HCT116 (cell line): Measurements from ENCODE around the gene NF1. TPM values are rescaled to one million over a fixed set of nuclear protein-coding genes. Genes with fewer than 3 reads are reported as not detected.
A peak's percentile ranks its signal among the peaks of the same experiment; 100 is the strongest.

ENCODE experiments used
- ATAC-seq: fragments of 200-7000 bp; cut with Tn5 transposase; 2 replicates; pipeline ENCODE4 v1.9.1; 2020; ENCODE audit warnings: mild to moderate bottlenecking, moderate library complexity
- BruUV-seq: library from RNA; stranded (reverse); fragments of 400-500 nt; replicated peaks from 2 replicates; lab custom pipeline; 2021; lab: Mats Ljungman, UMichigan
- CTCF ChIA-PET: fragments of 300-600 bp; sonication (Branson Sonifier 250); formaldehyde crosslinking; loops from one replicate; lab custom pipeline; 2021; ENCODE audit warnings: antibody characterized with exemption; lab: Charles Lee
- POLR2A ChIA-PET: fragments of 300-600, 350-600 bp; sonication (Branson Sonifier 250); formaldehyde crosslinking; loops from one replicate; lab custom pipeline; 2021; ENCODE audit warnings: antibody characterized with exemption; lab: Charles Lee
- RAD21 ChIA-PET, 2 experiments: fragments of 300-600 bp; sonication (Branson Sonifier 250); formaldehyde crosslinking; loops; one replicate each; lab custom pipeline; 2023; ENCODE audit warnings: low total read pairs in 2 of 2; ENCODE audit not compliant: uncharacterized antibody in 2 of 2, unreplicated experiment in 2 of 2, low non-redundant PET in 1 of 2; lab: Charles Lee
- DNase-seq: peaks from one replicate; pipeline ENCODE4 v3.0.0-alpha.2; 2010; ENCODE audit warnings: low read depth, low spot score
- H2AFZ ChIP-seq: fragments of 200-600 bp; shearing (Covaris generic), sonication (generic); 2 replicates; pipeline ENCODE4 v1.6.1; 2017; ENCODE audit warnings: low read depth, mixed run types, mixed read lengths, antibody characterized with exemption, low read length; ENCODE audit not compliant: poor library complexity, severe bottlenecking
- H3K27ac ChIP-seq: 2 replicates; pipeline ENCODE4 v1.5.1; 2012; ENCODE audit warnings: low read depth, low read length
- H3K27me3 ChIP-seq: fragments of 200-600 bp; sonication (generic); 2 replicates; pipeline ENCODE4 v1.6.1; 2016; ENCODE audit warnings: mixed run types, low read length, mixed read lengths; ENCODE audit not compliant: insufficient read depth
- H3K36me3 ChIP-seq, 2 experiments: fragments of 200-500 bp in 1 of 2; fragments of 200-600 bp in 1 of 2; sonication (Bioruptor generic) in 1 of 2; sonication (generic) in 1 of 2; 2 replicates each; pipeline versions ENCODE4 v1.5.1 to v1.6.1; 2014 to 2016; ENCODE audit warnings: low read length in 2 of 2, inconsistent platforms in 1 of 2, mixed read lengths in 1 of 2, mixed run types in 1 of 2; ENCODE audit not compliant: insufficient read depth in 2 of 2, control insufficient read depth in 1 of 2
- H3K4me1 ChIP-seq, 2 experiments: fragments of 200-600 bp in 1 of 2; sonication (generic) in 1 of 2; 2 replicates each; pipeline versions ENCODE4 v1.5.1 to v1.6.1; 2012 to 2017; ENCODE audit warnings: low read length in 2 of 2, inconsistent platforms in 1 of 2, mild to moderate bottlenecking in 1 of 2, mixed read lengths in 1 of 2, mixed run types in 1 of 2, moderate library complexity in 1 of 2; ENCODE audit not compliant: insufficient read depth in 2 of 2, control insufficient read depth in 1 of 2
- H3K4me2 ChIP-seq: fragments of 200-600 bp; sonication (generic); 2 replicates; pipeline ENCODE4 v1.6.1; 2017; ENCODE audit warnings: mixed run types, low read length, mixed read lengths
- H3K4me3 ChIP-seq, 2 experiments: fragments of 200-600 bp in 1 of 2; sonication (generic) in 1 of 2; replicated peaks in 1 of 2; 2 replicates each; pipeline ENCODE4 v1.5.1; 2011 to 2016; ENCODE audit warnings: low read length in 2 of 2, control low read depth in 1 of 2, low read depth in 1 of 2, mild to moderate bottlenecking in 1 of 2, mixed read lengths in 1 of 2, mixed run types in 1 of 2
- H3K79me2 ChIP-seq: fragments of 200-600 bp; sonication (generic); 2 replicates; pipeline ENCODE4 v1.6.1; 2017; ENCODE audit warnings: mild to moderate bottlenecking, mixed run types, low read length, moderate library complexity, mixed read lengths; ENCODE audit not compliant: insufficient read depth
- H3K9ac ChIP-seq: fragments of 200-600 bp; sonication (generic); 2 replicates; pipeline ENCODE4 v1.6.1; 2016; ENCODE audit warnings: low read length, mixed read lengths
- H3K9me2 ChIP-seq: fragments of 200-600 bp; sonication (generic), shearing (Covaris generic); 2 replicates; pipeline ENCODE4 v1.6.1; 2017; ENCODE audit warnings: mixed run types, mild to moderate bottlenecking, moderate library complexity; ENCODE audit not compliant: insufficient read depth
- H3K9me3 ChIP-seq, 2 experiments: fragments of 200-500 bp in 1 of 2; fragments of 200-600 bp in 1 of 2; sonication (Bioruptor generic) in 1 of 2; sonication (generic) in 1 of 2; 2 replicates each; pipeline ENCODE4 v1.6.1; 2014 to 2017; ENCODE audit warnings: low read length in 2 of 2, mixed read lengths in 2 of 2, inconsistent platforms in 1 of 2, low read depth in 1 of 2, mild to moderate bottlenecking in 1 of 2, mixed run types in 1 of 2, moderate library complexity in 1 of 2; ENCODE audit not compliant: control insufficient read depth in 1 of 2, insufficient read depth in 1 of 2
- H4K20me1 ChIP-seq: fragments of 200-600 bp; sonication (generic), shearing (Covaris generic); 2 replicates; pipeline ENCODE4 v1.6.1; 2017; ENCODE audit warnings: mixed run types, mild to moderate bottlenecking, moderate library complexity; ENCODE audit not compliant: insufficient read depth
- CBX3 ChIP-seq: IDR thresholded peaks from 2 replicates; pipeline ENCODE4 v1.6.1; 2012; ENCODE audit warnings: low read depth
- CEBPB ChIP-seq: IDR thresholded peaks from 2 replicates; pipeline ENCODE4 v1.6.1; 2012; ENCODE audit warnings: low read depth
- JUND ChIP-seq: IDR thresholded peaks from 2 replicates; pipeline ENCODE4 v1.6.1; 2012
- POLR2AphosphoS5 ChIP-seq: IDR thresholded peaks from 2 replicates; pipeline ENCODE4 v1.6.1; 2011; ENCODE audit warnings: mild to moderate bottlenecking, low read depth, low read length, moderate library complexity
- RAD21 ChIP-seq: IDR thresholded peaks from 2 replicates; pipeline ENCODE4 v1.6.1; 2012; ENCODE audit warnings: low read depth, mild to moderate bottlenecking
- SP1 ChIP-seq: IDR thresholded peaks from 2 replicates; pipeline ENCODE4 v1.6.1; 2012; ENCODE audit warnings: low read depth
- SRF ChIP-seq: IDR thresholded peaks from 2 replicates; pipeline ENCODE4 v1.6.1; 2012; ENCODE audit warnings: low read depth
- ZFX ChIP-seq: fragments of 450-650 bp; IDR thresholded peaks from 2 replicates; pipeline ENCODE4 v1.6.1; 2017
- ZNF274 ChIP-seq: fragments of 200-500 bp; sonication (Bioruptor generic); IDR thresholded peaks from 2 replicates; pipeline ENCODE4 v1.6.1; 2014; ENCODE audit warnings: mild to moderate bottlenecking, low read depth, low read length, inconsistent platforms
- intact Hi-C: fragments of 100-400 bp; cut with micrococcal nuclease; formaldehyde crosslinking; loops from 2 replicates; pipeline ENCODE4 v1.10.0; 2022
- total RNA-seq: library from RNA; stranded (reverse); gene quantifications from one replicate; pipeline ENCODE4 v1.2.1, GENCODE V29; 2021; ENCODE audit not compliant: unreplicated experiment
- TF ChIP-seq, protein P1 (sequence below), 3 experiments: fragments of 200-600 bp in 1 of 3; sonication (generic) in 1 of 3; IDR thresholded peaks in 2 of 3; conservative IDR thresholded peaks in 1 of 3; 2 replicates each; pipeline ENCODE4 v1.5.1; 2012 to 2017; ENCODE audit warnings: low read depth in 2 of 3, low read length in 2 of 3, antibody characterized with exemption in 1 of 3, borderline replicate concordance in 1 of 3, control low read depth in 1 of 3, mild to moderate bottlenecking in 1 of 3, mixed read lengths in 1 of 3, mixed run types in 1 of 3, moderate library complexity in 1 of 3; ENCODE audit not compliant: insufficient read depth in 1 of 3
- TF ChIP-seq, protein P2 (sequence below): IDR thresholded peaks from 2 replicates; pipeline ENCODE4 v1.6.1; 2012

The NF1 gene
- total RNA-seq, 1 experiment from 2014 or later: 20.8 TPM

DNA sequence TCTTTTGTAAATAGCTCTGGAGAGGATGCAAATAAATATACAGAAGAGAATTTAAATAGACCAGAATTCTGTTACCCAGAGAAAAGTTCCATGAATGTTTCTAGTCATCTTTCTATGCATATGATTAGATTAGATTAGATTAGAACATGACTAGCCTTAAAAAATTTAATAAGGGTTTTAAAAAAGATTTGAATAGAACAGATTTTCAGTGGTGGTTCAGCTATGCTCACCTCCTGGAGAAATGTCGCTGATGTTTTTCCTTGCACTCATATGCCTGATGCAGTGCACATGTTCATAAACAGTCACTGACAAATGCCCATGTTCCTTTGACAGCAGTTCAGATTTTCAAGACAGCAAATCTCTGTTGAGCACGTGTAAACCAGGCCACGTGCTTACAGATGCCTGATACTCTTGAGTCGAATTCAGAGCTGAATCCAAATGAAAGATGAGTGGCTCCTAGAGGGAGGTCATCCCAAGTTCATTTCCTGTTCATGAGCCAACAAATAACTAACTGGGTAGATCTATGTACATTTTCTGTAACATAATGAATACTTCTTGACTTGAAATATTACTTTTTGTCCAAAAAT, 276.8 kb downstream of the NF1 start (continued):
- TF ChIP-seq, protein P1, sequence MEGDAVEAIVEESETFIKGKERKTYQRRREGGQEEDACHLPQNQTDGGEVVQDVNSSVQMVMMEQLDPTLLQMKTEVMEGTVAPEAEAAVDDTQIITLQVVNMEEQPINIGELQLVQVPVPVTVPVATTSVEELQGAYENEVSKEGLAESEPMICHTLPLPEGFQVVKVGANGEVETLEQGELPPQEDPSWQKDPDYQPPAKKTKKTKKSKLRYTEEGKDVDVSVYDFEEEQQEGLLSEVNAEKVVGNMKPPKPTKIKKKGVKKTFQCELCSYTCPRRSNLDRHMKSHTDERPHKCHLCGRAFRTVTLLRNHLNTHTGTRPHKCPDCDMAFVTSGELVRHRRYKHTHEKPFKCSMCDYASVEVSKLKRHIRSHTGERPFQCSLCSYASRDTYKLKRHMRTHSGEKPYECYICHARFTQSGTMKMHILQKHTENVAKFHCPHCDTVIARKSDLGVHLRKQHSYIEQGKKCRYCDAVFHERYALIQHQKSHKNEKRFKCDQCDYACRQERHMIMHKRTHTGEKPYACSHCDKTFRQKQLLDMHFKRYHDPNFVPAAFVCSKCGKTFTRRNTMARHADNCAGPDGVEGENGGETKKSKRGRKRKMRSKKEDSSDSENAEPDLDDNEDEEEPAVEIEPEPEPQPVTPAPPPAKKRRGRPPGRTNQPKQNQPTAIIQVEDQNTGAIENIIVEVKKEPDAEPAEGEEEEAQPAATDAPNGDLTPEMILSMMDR (IDR thresholded peaks at IDR 0.05 in 2 of 3, conservative IDR thresholded peaks at IDR 0.05 in 1 of 3; ENCODE audit: borderline replicate concordance in 1 of 3, insufficient read depth in 1 of 3, low read depth in 2 of 3, low read length in 2 of 3): no peak
- TF ChIP-seq CEBPB (no peak), CBX3 (no peak)

DNA sequence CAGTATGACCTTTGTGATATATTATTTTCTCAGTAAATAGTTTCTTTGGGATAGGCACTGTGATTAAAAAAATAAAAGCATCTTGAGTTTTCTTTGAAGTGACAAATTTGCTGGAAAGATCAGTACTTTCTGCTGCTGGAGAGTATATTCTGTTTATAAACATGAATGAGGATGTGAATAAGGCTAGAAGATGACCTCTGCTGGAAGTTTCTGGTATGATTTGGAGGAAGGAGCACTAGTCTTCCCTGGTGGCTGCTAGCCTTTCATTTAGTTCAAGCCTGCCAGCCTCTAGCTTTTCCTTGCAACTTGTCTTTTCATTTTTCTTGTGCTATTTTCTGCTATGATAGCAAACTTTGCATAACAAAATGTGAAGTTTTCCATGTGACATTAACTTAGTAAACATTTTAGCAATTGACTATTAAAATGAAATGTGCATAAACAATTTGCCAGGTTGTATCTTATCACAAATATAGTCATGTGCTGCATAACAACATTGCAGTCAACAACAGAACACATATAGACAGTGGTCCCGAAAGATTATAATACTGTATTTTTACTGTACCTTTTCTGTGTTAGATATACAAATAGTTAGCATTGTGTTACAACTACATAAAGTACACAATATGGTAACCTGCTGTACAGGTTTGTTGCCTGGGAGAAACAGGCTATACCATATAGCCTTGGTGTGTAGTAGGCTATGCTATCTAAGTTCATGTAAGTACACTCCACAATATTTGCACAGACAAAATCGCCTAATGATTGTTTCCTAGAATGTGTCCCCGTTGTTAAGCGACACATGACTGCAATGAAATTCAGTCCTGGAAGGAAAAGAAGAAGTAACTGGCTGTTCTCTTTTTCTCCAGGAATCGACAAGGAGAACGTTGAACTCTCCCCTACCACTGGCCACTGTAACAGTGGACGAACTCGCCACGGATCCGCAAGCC, 278.6 kb downstream of the NF1 start:
- ChIA-PET CTCF (interaction anchor here (1.0 to 2.0 kb wide), 5 partner anchors 7 to 144 kb away, joined by 3 to 5 read pairs (median 4); no protein-coding TSS in a partner anchor), RAD21 (no interaction called here), POLR2A (no interaction called here)
- Histone ChIP-seq H3K4me3 (no peak overlapping the region), H3K4me1 (no peaks in the 10 kb centered on the region), H3K4me2 (no peak overlapping the region), H3K79me2 (no peaks in the 10 kb centered on the region), H3K27me3 (no peaks in the 10 kb centered on the region), H2AFZ (no peak overlapping the region), H4K20me1 (no peaks in the 10 kb centered on the region), H3K27ac (no peak overlapping the region), H3K9me3 (no peaks in the 10 kb centered on the region), H3K9ac (no peak overlapping the region), H3K36me3 (peaks cover 0 to 9% of the 10 kb centered on the region in 2 experiments; a peak in 1 of 4 replicates), H3K9me2 (no peaks in the 10 kb centered on the region)
- peak; percentile 8 for DNase-seq
- intact Hi-C loops: loop anchor here (1.0 kb wide), 1 partner anchor 361 kb away; no protein-coding TSS in a partner anchor
- ATAC-seq: peak; percentile 84
- TF ChIP-seq, protein P1 (IDR thresholded peaks at IDR 0.05 in 2 of 3, conservative IDR thresholded peaks at IDR 0.05 in 1 of 3; ENCODE audit: borderline replicate concordance in 1 of 3, insufficient read depth in 1 of 3, low read depth in 2 of 3, low read length in 2 of 3): peak; percentile 45 to 66 (median 55); a peak in 5 of 6 replicates
- peak; percentile 64 for TF ChIP-seq RAD21
- no peak for TF ChIP-seq SRF
- TF ChIP-seq CEBPB: no peak
- no peak for TF ChIP-seq JUND
- no peak for TF ChIP-seq SP1
- TF ChIP-seq ZNF274: no peak
- TF ChIP-seq, protein P2, sequence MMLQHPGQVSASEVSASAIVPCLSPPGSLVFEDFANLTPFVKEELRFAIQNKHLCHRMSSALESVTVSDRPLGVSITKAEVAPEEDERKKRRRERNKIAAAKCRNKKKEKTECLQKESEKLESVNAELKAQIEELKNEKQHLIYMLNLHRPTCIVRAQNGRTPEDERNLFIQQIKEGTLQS: no peak
- no peak for TF ChIP-seq ZFX
- TF ChIP-seq POLR2AphosphoS5: no peak
- no TSS peak for BruUV-seq
